ENCODE results near the gene GPR35. TPM values are rescaled to one million over a fixed set of nuclear protein-coding genes. Genes with fewer than 3 reads are reported as not detected.

The GPR35 gene
- total and polyA plus RNA-seq, 2 donors (not counting 3 experiments of a cell fraction or from before 2014, with no cell fraction given): 0.18 to 0.33 TPM

GRCh38 chr2:240577281-240578109, 47.8 kb upstream of the GPR35 start:
- FAIRE-seq (no peak), DNase-seq (ENCODE audit: low read depth, low spot score) (no peak)
- peaks cover 0 to 30% of the 10 kb centered on the region in 2 experiments for H3K36me3 ChIP-seq (ENCODE audit: control insufficient read depth in 2 of 2, extremely low read depth in 1 of 2, insufficient read depth in 2 of 2, low read length in 2 of 2)
- H3K4me3 ChIP-seq (replicated peaks in 1 of 3; ENCODE audit: insufficient read depth in 1 of 3, low read depth in 1 of 3, low read length in 3 of 3): no peak overlapping the region
- ChIA-PET CTCF (interaction anchor here (1.1 kb wide), 1 partner anchor 63 kb away, joined by 4 read pairs; no protein-coding TSS in a partner anchor), POLR2A (no interaction called here)
- intact Hi-C loops (cut with micrococcal nuclease) (no loop called here), dilution Hi-C loops (cut with MboI; ENCODE audit: extremely low pct_ligation_motif_present, low sequenced_read_pairs) (no loop called here)
- H3K9me3 ChIP-seq (replicated peaks; ENCODE audit: control insufficient read depth, insufficient read depth, low read length): no peaks in the 10 kb centered on the region
- no peak overlapping the region for H3K9ac ChIP-seq (replicated peaks; ENCODE audit: extremely low read depth, insufficient read depth, low read length)
- TF ChIP-seq FOS (IDR thresholded peaks at IDR 0.05; ENCODE audit: borderline replicate concordance, insufficient read depth, low read length): no peak
- TF ChIP-seq MYC (IDR thresholded peaks at IDR 0.05; ENCODE audit: low read depth, low read length): no peak
- no peak for TF ChIP-seq EZH2 (IDR thresholded peaks at IDR 0.05; ENCODE audit: borderline replicate concordance, low read depth, low read length, severe bottlenecking)
- TF ChIP-seq GATA2 (IDR thresholded peaks at IDR 0.05; ENCODE audit: insufficient read depth, insufficient read length, low read depth, low read length): no peak
- TF ChIP-seq, protein P1, sequence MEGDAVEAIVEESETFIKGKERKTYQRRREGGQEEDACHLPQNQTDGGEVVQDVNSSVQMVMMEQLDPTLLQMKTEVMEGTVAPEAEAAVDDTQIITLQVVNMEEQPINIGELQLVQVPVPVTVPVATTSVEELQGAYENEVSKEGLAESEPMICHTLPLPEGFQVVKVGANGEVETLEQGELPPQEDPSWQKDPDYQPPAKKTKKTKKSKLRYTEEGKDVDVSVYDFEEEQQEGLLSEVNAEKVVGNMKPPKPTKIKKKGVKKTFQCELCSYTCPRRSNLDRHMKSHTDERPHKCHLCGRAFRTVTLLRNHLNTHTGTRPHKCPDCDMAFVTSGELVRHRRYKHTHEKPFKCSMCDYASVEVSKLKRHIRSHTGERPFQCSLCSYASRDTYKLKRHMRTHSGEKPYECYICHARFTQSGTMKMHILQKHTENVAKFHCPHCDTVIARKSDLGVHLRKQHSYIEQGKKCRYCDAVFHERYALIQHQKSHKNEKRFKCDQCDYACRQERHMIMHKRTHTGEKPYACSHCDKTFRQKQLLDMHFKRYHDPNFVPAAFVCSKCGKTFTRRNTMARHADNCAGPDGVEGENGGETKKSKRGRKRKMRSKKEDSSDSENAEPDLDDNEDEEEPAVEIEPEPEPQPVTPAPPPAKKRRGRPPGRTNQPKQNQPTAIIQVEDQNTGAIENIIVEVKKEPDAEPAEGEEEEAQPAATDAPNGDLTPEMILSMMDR (IDR thresholded peaks at IDR 0.05; ENCODE audit: extremely low read depth in 1 of 2, insufficient read depth in 1 of 2, low read depth in 1 of 2, low read length in 2 of 2): no peak
- TF ChIP-seq POLR2AphosphoS5 (IDR thresholded peaks at IDR 0.05; ENCODE audit: insufficient read depth, low read depth, low read length): no peak
- TF ChIP-seq JUN (IDR thresholded peaks at IDR 0.05; ENCODE audit: borderline replicate concordance, insufficient read depth, insufficient read length, low read depth): no peak
- TF ChIP-seq MAX (IDR thresholded peaks at IDR 0.05; ENCODE audit: insufficient read depth, insufficient read length): no peak
- TF ChIP-seq POLR2A (IDR thresholded peaks at IDR 0.05; ENCODE audit: low read depth, low read length): no peak
- H3K27me3 ChIP-seq (ENCODE audit: control insufficient read depth in 2 of 2, insufficient read depth in 2 of 2, low read length in 2 of 2): no peaks in the 10 kb centered on the region
- no peak overlapping the region for H3K27ac ChIP-seq (ENCODE audit: insufficient read depth, low read depth, low read length)
- H4K20me1 ChIP-seq (replicated peaks; ENCODE audit: control insufficient read depth, extremely low read depth, insufficient read depth, low read length): no peaks in the 10 kb centered on the region
- H3K79me2 ChIP-seq (ENCODE audit: control insufficient read depth, insufficient read depth, low read length): peaks cover 2% of the 10 kb centered on the region
- no peak overlapping the region for H3K4me2 ChIP-seq (ENCODE audit: insufficient read depth, low read length)
- no peaks in the 10 kb centered on the region for H3K4me1 ChIP-seq (ENCODE audit: control insufficient read depth, extremely low read depth, insufficient read depth, low read length)
- H3K9me1 ChIP-seq (replicated peaks; ENCODE audit: control insufficient read depth, extremely low read depth, insufficient read depth, low read length): no peaks in the 10 kb centered on the region
- BruUV-seq (replicated peaks): no TSS peak
- H2AFZ ChIP-seq (ENCODE audit: low read depth, low read length): no peak overlapping the region

Measured in endothelial cell of umbilical vein (primary cell).